GM12878 (cell line): Measurements from ENCODE around the gene TSPAN12. TPM values are rescaled to one million over a fixed set of nuclear protein-coding genes. Genes with fewer than 3 reads are reported as not detected.

ENCODE experiments used
- BMI1 ChIP-seq: fragments of 450-650 bp; IDR thresholded peaks from 2 replicates; pipeline ENCODE4 v1.6.1; 2016; ENCODE audit warnings: mild to moderate bottlenecking, moderate library complexity, borderline replicate concordance
- CTCF ChIP-seq, 3 experiments: IDR thresholded peaks in 2 of 3; conservative IDR thresholded peaks in 1 of 3; 2 replicates each; pipeline ENCODE4 v1.5.1; 2011; ENCODE audit warnings: low read depth in 3 of 3, low read length in 3 of 3, mild to moderate bottlenecking in 3 of 3, control low read depth in 2 of 3, moderate library complexity in 2 of 3, inconsistent platforms in 1 of 3, mixed read lengths in 1 of 3; ENCODE audit not compliant: control insufficient read depth in 2 of 3, insufficient read depth in 1 of 3; ENCODE audit errors: extremely low read depth in 1 of 3
- IKZF1 ChIP-seq: fragments of 450-650 bp; conservative IDR thresholded peaks from 2 replicates; pipeline ENCODE4 v1.6.1; 2017; ENCODE audit warnings: antibody characterized with exemption, mild to moderate bottlenecking
- IKZF2 ChIP-seq, 2 experiments: fragments of 450-650 bp; IDR thresholded peaks; 2 replicates each; pipeline ENCODE4 v1.6.1; 2017; ENCODE audit warnings: mild to moderate bottlenecking in 2 of 2, moderate library complexity in 2 of 2
- MLLT1 ChIP-seq: fragments of 450-650 bp; IDR thresholded peaks from 2 replicates; pipeline ENCODE4 v1.6.1; 2016; ENCODE audit warnings: mild to moderate bottlenecking
- SMC3 ChIP-seq: IDR thresholded peaks from 2 replicates; pipeline ENCODE4 v1.6.1; 2011; ENCODE audit warnings: low read length, improper control_type of control experiment, borderline replicate concordance
- SP1 ChIP-seq: IDR thresholded peaks from one replicate; pipeline ENCODE4 v1.6.1; 2011; ENCODE audit warnings: low read depth, low read length
- SREBF2 ChIP-seq: IDR thresholded peaks from 2 replicates; pipeline ENCODE4 v1.6.1; 2012; ENCODE audit warnings: mild to moderate bottlenecking, low read length
- YY1 ChIP-seq: IDR thresholded peaks from 2 replicates; pipeline ENCODE4 v1.6.1; 2011; ENCODE audit warnings: low read depth, mild to moderate bottlenecking, low read length
- polyA plus RNA-seq, 11 experiments: library from polyadenylated mRNA; depleted of rRNA in 4 of 11; unstranded in 6 of 11; stranded (reverse) in 5 of 11; fragments of >200 nt; fragmentation: Nextera tagmentation in 4 of 11; fragmentation: Illumina TruSeq in 1 of 11; extraction: Ambion mirVana in 4 of 11; extraction: Trizol in 1 of 11; gene quantifications; 1 replicate in 1 of 11; 2 replicates in 10 of 11; pipeline versions ENCODE4 v1.2.1 to v1.2.3, GENCODE V29; 2011 to 2016; ENCODE audit warnings: inconsistent platforms in 2 of 11, missing spikeins in 2 of 11, low read depth in 1 of 11
- total RNA-seq, 4 experiments: library from RNA; depleted of rRNA in 3 of 4; stranded (reverse); fragments of >200 nt in 3 of 4; fragmentation: Illumina TruSeq in 1 of 4; extraction: Trizol in 1 of 4; gene quantifications; 2 replicates each; pipeline versions ENCODE4 v1.2.1 to v1.2.3, GENCODE V29; 2013 to 2021

Gene TSPAN12
- total and polyA plus RNA-seq, 10 of the 15 experiments (the other 5 are each of a cell fraction or from before 2014, with no cell fraction given), result 0.67 to 110 (median 1.3) TPM

GRCh38 chr7:120792091-120792860 lies 65.7 kb downstream of the TSPAN12 start (continued):
- TF ChIP-seq MLLT1 (no peak), SREBF2 (no peak), CTCF (IDR thresholded peaks at IDR 0.05 in 2 of 3, conservative IDR thresholded peaks at IDR 0.05 in 1 of 3; ENCODE audit: control insufficient read depth in 2 of 3, extremely low read depth in 1 of 3, insufficient read depth in 1 of 3, low read depth in 3 of 3, low read length in 3 of 3) (peak; percentile 84 to 97 (median 95)), IKZF1 (peak; percentile 67), SP1 (no peak), SMC3 (peak; percentile 93), YY1 (peak; percentile 52; the same call in 1 of the 2 replicates), IKZF2 (IDR thresholded peaks at IDR 0.05) (peak in 1 of 2 experiments; percentile 35; a peak in 1 of 4 replicates), BMI1 (no peak)
